ENCODE results near the gene RTL10. TPM values are rescaled to one million over a fixed set of nuclear protein-coding genes. Genes with fewer than 3 reads are reported as not detected.

The RTL10 gene
- total RNA-seq, 1 donor from 2014 or later: 18.4 TPM

- no peak for DNase-seq (ENCODE audit: low spot score)
Observed at GRCh38 chr22:19863571-19863970, 8.9 kb upstream of the RTL10 start.

DNA sequence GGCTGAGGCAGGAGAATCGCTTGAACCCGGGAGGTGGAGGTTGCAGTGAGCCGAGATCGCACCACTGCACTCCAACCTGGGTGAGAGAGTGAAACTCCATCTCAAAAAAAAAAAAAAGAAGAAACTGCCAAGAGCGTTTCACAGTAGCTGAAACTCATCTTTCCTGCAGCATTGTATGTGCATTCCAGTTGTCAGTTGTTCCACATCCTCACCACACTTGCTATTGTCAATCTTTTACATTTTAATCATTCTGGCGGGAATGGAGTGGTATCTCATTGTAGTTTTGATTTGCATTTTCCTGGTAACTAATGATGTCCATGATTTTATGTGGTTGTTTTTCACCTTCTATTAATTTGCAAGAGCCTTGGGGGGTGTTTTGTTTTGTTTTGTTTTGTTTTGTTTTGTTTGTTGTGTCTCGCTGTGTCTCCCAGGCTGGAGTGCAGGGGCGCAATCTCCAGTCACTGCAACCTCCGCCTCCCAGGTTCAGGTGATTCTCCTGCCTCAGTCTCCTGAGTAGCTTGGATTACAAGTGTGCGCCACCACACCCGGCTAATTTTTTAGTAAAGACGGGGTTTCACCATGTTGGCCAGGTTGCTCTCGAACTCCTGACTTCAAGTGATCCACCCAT is 8.1 kb upstream of the RTL10 start:
- no peak for DNase-seq (ENCODE audit: low spot score)

DNA sequence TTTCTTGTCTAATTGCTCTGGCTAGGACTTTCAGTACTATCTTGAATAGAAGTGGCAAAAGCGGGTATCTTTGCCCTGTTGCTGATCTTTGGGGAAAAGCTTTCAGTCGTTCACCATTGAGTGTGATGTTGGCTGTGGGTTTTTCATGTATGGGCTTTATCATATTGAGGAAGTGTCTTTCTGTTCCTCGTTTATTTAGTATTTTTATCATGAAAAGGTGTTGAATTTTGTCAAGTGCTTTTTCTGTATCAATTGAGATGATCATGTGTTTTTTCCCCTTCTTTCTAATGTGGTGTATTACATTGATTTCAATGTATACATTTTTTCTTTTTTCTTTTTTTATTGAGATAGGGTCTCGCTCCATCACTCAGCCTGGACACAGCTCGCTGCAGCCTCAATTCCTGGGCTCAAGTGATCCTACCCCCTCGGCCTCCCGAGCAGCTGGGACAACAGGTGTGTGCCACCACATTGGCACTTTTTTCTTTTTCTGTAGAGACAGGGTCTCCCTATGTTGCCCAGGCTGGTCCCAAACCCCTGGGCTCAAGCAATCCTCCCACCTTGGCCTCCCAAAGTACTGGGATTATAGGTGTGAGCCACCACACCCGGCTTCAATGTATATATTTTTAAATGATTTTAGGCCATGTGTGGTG is 5.3 kb upstream of the RTL10 start:
- DNase-seq (ENCODE audit: low spot score): peak; percentile 7

DNA sequence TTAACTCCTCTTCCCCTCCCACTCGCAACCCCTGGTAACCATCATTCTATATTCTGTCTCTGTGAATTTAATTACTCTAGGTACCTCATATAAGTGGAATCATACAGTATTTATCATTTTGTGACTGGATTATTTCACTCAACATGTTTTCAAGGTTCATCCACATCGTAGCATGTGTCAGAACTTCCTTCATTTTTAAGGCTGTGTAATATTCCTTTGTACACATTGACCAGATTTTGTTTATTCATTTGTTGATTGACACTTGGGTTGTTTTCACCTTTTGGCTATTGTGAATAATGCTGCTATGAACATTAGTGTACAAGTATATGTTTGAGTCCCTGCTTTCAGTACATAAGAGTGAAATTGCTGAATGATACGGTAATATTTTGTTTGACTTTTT is 2.7 kb upstream of the RTL10 start:
- DNase-seq (ENCODE audit: low spot score): no peak

GRCh38 chr22:19855504-19856409 is 1.1 kb upstream of the RTL10 start:
- peak; percentile 22 for DNase-seq (ENCODE audit: low spot score)

- peak; percentile 10 for DNase-seq (ENCODE audit: low spot score)
Observed at GRCh38 chr22:19853879-19854777, 546 bp downstream of the RTL10 start.

DNA sequence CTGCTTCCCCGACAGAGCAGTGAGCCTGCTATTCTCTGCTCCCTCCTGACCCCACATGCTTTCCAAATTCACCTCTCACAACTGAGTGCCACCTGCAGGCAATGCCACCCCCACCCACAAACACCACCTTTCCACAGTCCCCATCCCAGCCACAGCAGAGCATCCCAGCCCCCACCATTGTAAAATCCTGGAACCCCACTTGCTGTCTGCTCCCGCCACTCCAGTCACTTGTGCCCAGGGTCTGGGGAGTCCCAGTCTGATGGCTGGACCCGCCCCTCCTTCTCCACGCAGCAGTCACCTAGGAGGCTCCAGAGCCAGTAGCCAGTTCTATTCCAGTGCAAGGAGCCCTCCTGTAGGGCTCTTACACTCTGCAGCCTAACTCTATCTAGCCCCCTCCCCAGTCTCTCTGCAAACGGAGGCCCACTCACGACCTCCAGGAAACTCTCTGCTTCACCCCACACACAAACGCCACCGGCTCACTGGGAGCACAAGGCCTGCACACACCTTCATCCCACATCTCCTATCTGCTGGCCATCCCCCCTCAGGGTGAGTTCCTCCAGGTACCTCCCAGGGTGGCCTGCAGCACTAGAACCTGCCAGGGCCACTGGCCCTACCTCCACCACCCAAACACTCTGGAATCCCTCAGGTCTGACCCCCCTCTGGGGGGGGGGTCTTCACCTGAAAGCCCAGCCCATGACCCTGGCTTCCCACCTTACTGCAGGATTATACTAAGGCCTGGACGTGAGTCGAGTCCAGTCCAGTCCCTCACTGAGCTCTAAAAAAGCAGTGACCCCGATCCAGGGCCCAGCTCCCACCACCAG is 1.4 kb downstream of the RTL10 start:
- DNase-seq (ENCODE audit: low spot score): peak; percentile 8

- peak; percentile 9 for DNase-seq (ENCODE audit: low spot score)
Observed at GRCh38 chr22:19852177-19852781, 2.4 kb downstream of the RTL10 start.

- DNase-seq (ENCODE audit: low spot score): no peak
Observed at GRCh38 chr22:19851291-19852176, 3.1 kb downstream of the RTL10 start.

- DNase-seq (ENCODE audit: low spot score): no peak
Observed at GRCh38 chr22:19850763-19851109, 3.9 kb downstream of the RTL10 start.

GRCh38 chr22:19849835-19850762 is 4.6 kb downstream of the RTL10 start:
- DNase-seq (ENCODE audit: low spot score): no peak

DNA sequence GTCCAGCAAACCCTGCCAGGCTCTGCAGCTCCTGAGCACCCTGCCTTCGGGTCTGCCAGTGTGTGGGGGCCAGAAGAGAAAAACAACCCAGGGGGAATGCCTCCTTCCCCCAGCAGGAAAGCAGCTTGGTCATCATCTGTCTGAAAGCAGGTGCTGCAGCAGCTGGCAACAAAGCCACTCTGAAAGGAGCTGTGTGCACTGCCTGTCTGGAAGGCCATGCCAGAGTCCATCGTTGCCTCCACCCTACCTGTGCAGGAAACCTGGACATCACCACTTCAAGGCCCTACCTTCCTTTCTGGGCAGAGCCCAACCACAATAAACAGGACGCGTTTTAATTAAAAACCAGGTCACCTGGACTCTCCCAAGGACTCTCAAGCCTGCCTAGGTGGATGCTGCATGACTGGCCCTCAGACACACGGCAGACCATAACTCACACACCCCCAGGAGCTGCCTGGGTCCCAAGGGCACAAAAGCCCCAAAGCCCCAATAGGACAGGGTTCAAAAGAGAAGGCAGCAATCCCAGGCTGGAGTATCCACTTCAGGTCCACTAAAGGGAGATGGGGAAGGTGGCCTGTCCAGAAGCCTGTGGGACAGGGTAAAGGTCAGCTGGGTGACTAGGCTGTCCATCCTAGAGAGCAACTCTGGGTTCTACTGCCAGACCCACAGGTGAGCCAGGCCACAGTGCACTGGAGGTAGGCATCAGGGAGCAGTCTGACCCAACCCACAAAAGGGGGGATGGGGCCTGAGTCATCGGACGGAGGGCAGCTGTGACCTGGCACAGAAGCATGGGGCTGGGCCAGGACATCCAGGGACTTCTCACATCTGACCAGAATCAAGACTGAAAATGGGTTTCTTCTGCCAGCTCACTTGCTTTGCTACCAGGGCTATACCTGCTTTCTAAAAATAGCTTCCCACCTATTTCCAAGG is 6.1 kb downstream of the RTL10 start:
- no peak for DNase-seq (ENCODE audit: low spot score)

DNA sequence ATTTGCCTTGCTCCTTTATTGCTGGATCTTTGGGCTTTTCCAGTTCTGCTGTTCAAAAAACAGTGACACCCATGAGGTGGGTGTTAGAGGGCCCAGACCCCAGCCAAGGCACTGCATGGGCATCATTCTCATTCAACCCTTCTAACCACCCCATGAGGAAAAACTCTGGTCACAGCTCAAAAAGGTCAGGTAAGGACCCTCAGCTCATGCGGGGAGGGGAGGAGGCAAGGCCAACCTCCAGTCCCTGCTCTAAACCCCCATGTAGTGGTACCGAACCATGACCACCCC is 7.4 kb downstream of the RTL10 start:
- no peak for DNase-seq (ENCODE audit: low spot score)

GRCh38 chr22:19846620-19847344 is 7.9 kb downstream of the RTL10 start:
- DNase-seq (ENCODE audit: low spot score): no peak

- DNase-seq (ENCODE audit: low spot score): no peak
Observed at GRCh38 chr22:19845054-19845722, 9.5 kb downstream of the RTL10 start.

DNA sequence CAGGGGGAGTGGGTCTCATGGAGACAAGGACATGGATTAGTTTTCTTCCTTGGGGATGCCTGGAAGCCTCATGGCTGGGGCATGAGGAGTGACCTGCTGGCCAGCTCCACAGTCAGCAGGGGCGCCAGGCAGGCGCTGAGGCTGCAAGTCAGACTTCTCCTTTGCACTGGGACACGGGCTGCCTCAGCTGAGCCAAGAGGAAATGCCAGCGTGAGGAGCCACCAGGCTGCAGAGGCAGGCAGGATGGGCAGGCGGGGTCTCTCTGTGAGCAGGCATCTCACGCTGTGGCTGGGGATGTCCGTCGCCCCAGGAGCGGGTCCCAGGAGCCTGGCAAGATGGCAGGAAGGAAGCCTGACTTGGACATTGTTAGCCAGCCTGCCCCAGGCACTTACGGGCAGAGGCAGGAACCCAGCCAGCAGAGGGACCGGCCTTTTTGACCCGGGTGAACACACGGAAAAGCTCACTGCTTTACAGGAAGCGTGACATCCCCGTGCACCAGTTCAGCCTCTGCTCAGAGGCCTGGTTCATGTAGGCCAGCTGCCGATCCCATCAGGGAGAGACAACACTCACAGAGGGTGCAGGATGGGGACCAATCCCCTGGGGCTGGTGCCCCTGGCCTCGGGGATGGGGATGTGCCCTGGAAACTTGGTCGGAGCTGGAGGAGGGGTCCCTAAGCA is 10.2 kb downstream of the RTL10 start:
- peak; percentile 48 for DNase-seq (ENCODE audit: low spot score)
